HepG2 (cell line): ENCODE measurements around the gene IDUA. TPM values are rescaled to one million over a fixed set of nuclear protein-coding genes. Genes with fewer than 3 reads are reported as not detected.

ENCODE experiments used
- ATAC-seq: fragments of 200-7000 bp; cut with Tn5 transposase; 3 replicates; pipeline ENCODE4 v1.9.1; 2020; ENCODE audit warnings: mild to moderate bottlenecking, moderate library complexity
- BruUV-seq: library from RNA; stranded (reverse); fragments of 400-500 nt; replicated peaks from 2 replicates; lab custom pipeline; 2021; lab: Mats Ljungman, UMichigan
- CTCF ChIA-PET: fragments of 300-600 bp; formaldehyde crosslinking; extraction: SDS; loops from one replicate; lab custom pipeline; 2021; ENCODE audit warnings: low total read pairs, inconsistent platforms, low intra/inter-chr PET ratio; lab: Yijun Ruan, JAX
- POLR2A ChIA-PET: fragments of 350-600 bp; sonication (Branson Sonifier 250); formaldehyde crosslinking; loops from one replicate; lab custom pipeline; 2020; ENCODE audit warnings: antibody characterized with exemption, inconsistent platforms; lab: Yijun Ruan, JAX
- DNase-seq: peaks from one replicate; pipeline ENCODE4 v3.0.0-alpha.2; 2015; ENCODE audit warnings: low spot score
- FAIRE-seq: peaks from 3 replicates; lab custom pipeline; 2011; peaks lifted over from hg19 to GRCh38; lab: Jason Lieb, UNC
- H2AFZ ChIP-seq: one replicate; pipeline ENCODE4 v1.6.1; 2011; ENCODE audit warnings: low read length, inconsistent platforms
- H3K27ac ChIP-seq: fragments of 300-600 bp; 3 replicates; pipeline ENCODE4 v1.8.0; 2011; ENCODE audit warnings: mixed run types, mild to moderate bottlenecking, mixed read lengths, low read length, inconsistent platforms; ENCODE audit not compliant: insufficient read depth; ENCODE audit errors: extremely low read length
- H3K27me3 ChIP-seq, 2 experiments: fragments of 200-600 bp in 1 of 2; 2 replicates in 1 of 2; 3 replicates in 1 of 2; pipeline versions ENCODE4 v1.6.0 to v1.8.0; 2011; ENCODE audit warnings: low read length in 2 of 2, mild to moderate bottlenecking in 2 of 2, moderate library complexity in 2 of 2, inconsistent platforms in 1 of 2; ENCODE audit not compliant: insufficient read depth in 2 of 2, control insufficient read depth in 1 of 2
- H3K36me3 ChIP-seq, 2 experiments: fragments of 200-600 bp in 1 of 2; replicated peaks in 1 of 2; 2 replicates in 1 of 2; 3 replicates in 1 of 2; pipeline versions ENCODE4 v1.5.1 to v1.8.0; 2011; ENCODE audit warnings: low read length in 2 of 2, inconsistent platforms in 1 of 2; ENCODE audit not compliant: insufficient read depth in 2 of 2, control insufficient read depth in 1 of 2
- H3K4me1 ChIP-seq: 2 replicates; pipeline ENCODE4 v1.5.1; 2012; ENCODE audit warnings: low read length, inconsistent platforms; ENCODE audit not compliant: insufficient read depth
- H3K4me2 ChIP-seq: 2 replicates; pipeline ENCODE4 v1.6.0; 2011; ENCODE audit warnings: low read depth, low read length, inconsistent platforms
- H3K4me3 ChIP-seq, 3 experiments: fragments of 200-600 bp in 1 of 3; sonication (generic), shearing (Covaris generic) in 1 of 3; replicated peaks in 1 of 3; 2 replicates each; pipeline ENCODE4 v1.5.1; 2011 to 2016; ENCODE audit warnings: low read length in 3 of 3, inconsistent platforms in 2 of 3, low read depth in 2 of 3, mild to moderate bottlenecking in 2 of 3, control low read depth in 1 of 3, mixed read lengths in 1 of 3; ENCODE audit not compliant: insufficient read depth in 1 of 3
- H3K79me2 ChIP-seq: one replicate; pipeline ENCODE4 v1.6.1; 2011; ENCODE audit warnings: low read length, inconsistent platforms; ENCODE audit not compliant: insufficient read depth
- H3K9ac ChIP-seq: 2 replicates; pipeline ENCODE4 v1.6.0; 2011; ENCODE audit warnings: mild to moderate bottlenecking, low read depth, low read length, inconsistent platforms; ENCODE audit not compliant: insufficient read depth
- H3K9me3 ChIP-seq: 2 replicates; pipeline ENCODE4 v1.5.1; 2012; ENCODE audit warnings: mild to moderate bottlenecking, low read length
- H4K20me1 ChIP-seq: 2 replicates; pipeline ENCODE4 v1.6.0; 2011; ENCODE audit warnings: inconsistent platforms, mild to moderate bottlenecking, low read length, moderate library complexity; ENCODE audit not compliant: insufficient read depth
- ARID4A ChIP-seq: sonication (generic); formaldehyde crosslinking; IDR thresholded peaks from 2 replicates; pipeline ENCODE4 v1.5.0; 2020; ENCODE audit warnings: mild to moderate bottlenecking, missing genetic modification reagents, borderline replicate concordance
- EZH2 ChIP-seq: conservative IDR thresholded peaks from 2 replicates; pipeline ENCODE4 v1.6.1; 2012; ENCODE audit warnings: mild to moderate bottlenecking, low read depth, low read length, moderate library complexity
- ZNF224 ChIP-seq: sonication (generic); formaldehyde crosslinking; IDR thresholded peaks from 2 replicates; pipeline ENCODE4 v1.5.0; 2020; ENCODE audit warnings: mild to moderate bottlenecking, missing genetic modification reagents
- ZNF7 ChIP-seq: IDR thresholded peaks from 2 replicates; pipeline ENCODE4 v1.6.1; 2016; ENCODE audit warnings: missing biosample characterization, missing genetic modification reagents
- ZNF749 ChIP-seq: sonication (generic); formaldehyde crosslinking; IDR thresholded peaks from 2 replicates; pipeline ENCODE4 v1.8.0; 2022; ENCODE audit warnings: mild to moderate bottlenecking, missing genetic modification reagents, moderate library complexity, borderline replicate concordance
- ZNF788 ChIP-seq: sonication (generic); formaldehyde crosslinking; IDR thresholded peaks from 2 replicates; pipeline ENCODE4 v1.5.0; 2020; ENCODE audit warnings: mild to moderate bottlenecking, missing genetic modification reagents, borderline replicate concordance
- WGBS: methylation state at CpG from one replicate; pipeline ENCODE4 v1.1.6; 2017; ENCODE audit warnings: low lambda C conversion rate; 5-methylcytosine and 5-hydroxymethylcytosine counted together
- in situ Hi-C: cut with HindIII; loops from 2 replicates; pipeline ENCODE4 v1.10.0; 2017; ENCODE audit warnings: low pct_unique_long_range_greater_than_20kb; ENCODE audit not compliant: extremely low pct_ligation_motif_present
- intact Hi-C: fragments of 100-400 bp; cut with micrococcal nuclease; formaldehyde crosslinking; loops from one replicate; pipeline ENCODE4 v1.10.0; 2022; ENCODE audit not compliant: unreplicated experiment
- polyA plus RNA-seq, 8 experiments: library from polyadenylated mRNA; depleted of rRNA in 3 of 8; stranded (reverse) in 7 of 8; unstranded in 1 of 8; fragments of >200 nt; fragmentation: Illumina TruSeq in 4 of 8; extraction: Trizol in 4 of 8; gene quantifications; 2 replicates each; pipeline versions ENCODE4 v1.2.1 to v1.2.3, GENCODE V29; 2011 to 2016; ENCODE audit warnings: low read depth in 4 of 8, missing spikeins in 1 of 8, mixed read lengths in 1 of 8; ENCODE audit not compliant: insufficient read depth in 1 of 8
- total RNA-seq, 5 experiments: library from RNA; depleted of rRNA; stranded (reverse); fragments of >200 nt; fragmentation: Illumina TruSeq; extraction: Trizol; gene quantifications; 2 replicates each; pipeline ENCODE4 v1.2.3, GENCODE V29; 2016; ENCODE audit warnings: low read depth in 1 of 5
- TF ChIP-seq, protein P1 (sequence below): sonication (generic); formaldehyde crosslinking; IDR thresholded peaks from 2 replicates; pipeline ENCODE4 v1.5.0; 2020; ENCODE audit warnings: missing genetic modification reagents
- TF ChIP-seq, protein P2 (sequence below): IDR thresholded peaks from 2 replicates; pipeline ENCODE4 v1.6.1; 2016; ENCODE audit warnings: mild to moderate bottlenecking, missing biosample characterization, missing genetic modification reagents

The IDUA gene
- total and polyA plus RNA-seq, 2 of the 13 experiments (the other 11 are each of a cell fraction or from before 2014, with no cell fraction given): 0.77 to 1.0 TPM

DNA sequence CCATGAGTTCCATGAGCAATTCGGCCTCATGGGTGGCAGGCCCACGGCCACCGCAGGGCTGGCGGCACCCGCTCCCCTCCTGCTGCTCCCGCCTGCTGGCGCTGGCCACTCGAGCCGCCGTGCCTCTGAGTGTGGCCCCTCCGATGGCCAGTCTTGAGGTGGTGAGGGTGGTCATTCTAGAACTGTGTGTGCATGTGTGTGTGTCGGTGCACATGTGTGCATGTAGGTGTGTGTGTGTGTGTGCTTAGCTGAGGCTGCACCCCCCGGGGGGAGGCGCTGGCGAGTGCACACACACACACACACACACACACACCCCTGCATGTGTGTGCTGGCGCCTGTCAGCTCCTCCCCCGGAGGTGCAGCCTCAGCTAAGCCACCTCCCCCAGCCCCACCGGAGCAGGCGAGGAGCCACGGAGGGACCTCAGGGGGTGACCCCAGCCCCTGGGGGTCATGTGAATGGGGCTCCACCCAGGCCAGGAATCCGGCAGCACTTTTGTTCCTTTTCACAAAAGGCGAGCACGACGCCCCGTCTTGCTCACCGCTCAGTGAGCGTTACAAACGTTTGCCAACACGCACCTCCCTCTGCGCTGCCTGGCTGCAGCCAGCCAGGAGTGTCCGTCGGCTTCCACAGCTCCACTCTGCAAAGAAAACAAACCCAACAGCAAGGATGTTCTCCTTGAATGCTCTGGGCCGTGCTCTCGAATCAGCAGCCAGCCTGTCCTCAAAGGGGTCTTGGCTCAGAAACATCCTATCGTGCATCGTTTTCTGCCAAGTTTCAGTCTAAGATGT lies 54.5 kb downstream of the IDUA start (continued):
- TF ChIP-seq ARID4A (CRISPR knock-in tag): no peak
- TF ChIP-seq, protein P1, sequence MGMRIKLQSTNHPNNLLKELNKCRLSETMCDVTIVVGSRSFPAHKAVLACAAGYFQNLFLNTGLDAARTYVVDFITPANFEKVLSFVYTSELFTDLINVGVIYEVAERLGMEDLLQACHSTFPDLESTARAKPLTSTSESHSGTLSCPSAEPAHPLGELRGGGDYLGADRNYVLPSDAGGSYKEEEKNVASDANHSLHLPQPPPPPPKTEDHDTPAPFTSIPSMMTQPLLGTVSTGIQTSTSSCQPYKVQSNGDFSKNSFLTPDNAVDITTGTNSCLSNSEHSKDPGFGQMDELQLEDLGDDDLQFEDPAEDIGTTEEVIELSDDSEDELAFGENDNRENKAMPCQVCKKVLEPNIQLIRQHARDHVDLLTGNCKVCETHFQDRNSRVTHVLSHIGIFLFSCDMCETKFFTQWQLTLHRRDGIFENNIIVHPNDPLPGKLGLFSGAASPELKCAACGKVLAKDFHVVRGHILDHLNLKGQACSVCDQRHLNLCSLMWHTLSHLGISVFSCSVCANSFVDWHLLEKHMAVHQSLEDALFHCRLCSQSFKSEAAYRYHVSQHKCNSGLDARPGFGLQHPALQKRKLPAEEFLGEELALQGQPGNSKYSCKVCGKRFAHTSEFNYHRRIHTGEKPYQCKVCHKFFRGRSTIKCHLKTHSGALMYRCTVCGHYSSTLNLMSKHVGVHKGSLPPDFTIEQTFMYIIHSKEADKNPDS: no peak
- no peak for TF ChIP-seq ZNF788 (CRISPR knock-in tag)

DNA sequence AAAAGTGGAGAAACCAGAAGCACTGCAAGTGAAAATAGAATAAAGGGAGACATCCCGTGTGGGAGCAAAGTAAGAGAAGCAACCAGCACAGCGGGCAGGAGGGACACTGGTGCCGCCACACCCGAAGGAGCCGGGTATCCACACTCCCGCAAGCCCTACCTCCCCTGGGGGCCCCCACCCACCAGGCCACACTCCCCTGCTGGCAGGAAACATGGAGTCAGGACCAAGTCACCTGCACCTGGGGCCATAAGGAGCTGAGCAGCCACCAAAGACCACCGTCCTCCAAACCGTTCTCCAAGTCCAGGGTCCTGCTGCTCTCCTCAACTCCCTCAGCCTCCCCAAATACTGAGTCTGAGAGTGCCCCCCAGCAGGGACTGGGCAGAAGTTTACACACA lies 55.1 kb downstream of the IDUA start:
- ATAC-seq (no peak), FAIRE-seq (no peak), DNase-seq (no peak)
- BruUV-seq: no TSS peak
- peaks cover 64% of the 10 kb centered on the region for H3K4me1 ChIP-seq
- ChIA-PET POLR2A (no interaction called here), CTCF (no interaction called here)
- no peak overlapping the region for H3K27ac ChIP-seq
- no peaks in the 10 kb centered on the region for H3K36me3 ChIP-seq
- H4K20me1 ChIP-seq: peaks cover 16% of the 10 kb centered on the region; the same call in 1 of the 2 replicates
- no peaks in the 10 kb centered on the region for H3K79me2 ChIP-seq
- no peak overlapping the region for H3K9ac ChIP-seq
- in situ Hi-C loops: no loop called here
- TF ChIP-seq ZNF224 (CRISPR knock-in tag) (no peak), ZNF749 (CRISPR knock-in tag) (no peak), EZH2 (0 out of 2 replicates have a peak, but pooled peaks have one; percentile 68), ZNF7 (CRISPR knock-in tag) (no peak)
- TF ChIP-seq, protein P2, sequence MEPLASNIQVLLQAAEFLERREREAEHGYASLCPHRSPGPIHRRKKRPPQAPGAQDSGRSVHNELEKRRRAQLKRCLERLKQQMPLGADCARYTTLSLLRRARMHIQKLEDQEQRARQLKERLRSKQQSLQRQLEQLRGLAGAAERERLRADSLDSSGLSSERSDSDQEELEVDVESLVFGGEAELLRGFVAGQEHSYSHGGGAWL: no peak
- no peaks in the 10 kb centered on the region for H3K9me3 ChIP-seq
- H2AFZ ChIP-seq: no peak overlapping the region
- peaks cover 16 to 66% of the 10 kb centered on the region in 2 experiments for H3K27me3 ChIP-seq
- no peak overlapping the region for H3K4me3 ChIP-seq
- H3K4me2 ChIP-seq: no peak overlapping the region
- intact Hi-C loops: no loop called here
- 43% methylated on average over 4 of the region's 8 CpGs for WGBS
